GM18502 (cell line): ENCODE results near the gene CD1E.
A peak's percentile ranks its signal among the peaks of the same experiment; 100 is the strongest.
"Not testable (repeated sequence)": the region's sequence is repeated elsewhere in the genome, so short reads cannot be mapped to it uniquely, and the experiment has no call there.

Experiments used
- ATAC-seq: cut with Tn5 transposase; IDR thresholded peaks from one replicate; pipeline ENCODE4 v1.9.1; 2021; ENCODE audit warnings: mild to moderate bottlenecking; ENCODE audit not compliant: unreplicated experiment, poor library complexity

The CD1E gene

GRCh38 chr1:158353303-158354075, at the start of gene CD1E:
Gene CD1E, plus strand, starts transcription at chr1:158353894. Its CDS starts 95 bp downstream, at chr1:158353989.
- no peak for ATAC-seq

- peak; percentile 65 for ATAC-seq
Observed at GRCh38 chr1:158310623-158311022, 43.1 kb upstream of the CD1E start.

- peak; percentile 79 for ATAC-seq
Observed at GRCh38 chr1:158311066-158311465, 42.6 kb upstream of the CD1E start.

- ATAC-seq: no peak
Observed at GRCh38 chr1:158323866-158324265, 29.8 kb upstream of the CD1E start.

- ATAC-seq: peak; percentile 32
Observed at GRCh38 chr1:158324395-158324794, 29.3 kb upstream of the CD1E start.

GRCh38 chr1:158327481-158327880, 26.2 kb upstream of the CD1E start:
- no peak for ATAC-seq

- ATAC-seq: no peak
Observed at GRCh38 chr1:158328426-158328825, 25.3 kb upstream of the CD1E start.

- no peak for ATAC-seq
Observed at GRCh38 chr1:158329300-158329699, 24.4 kb upstream of the CD1E start.

- ATAC-seq: no peak
Observed at GRCh38 chr1:158329733-158330132, 24.0 kb upstream of the CD1E start.

GRCh38 chr1:158330391-158331105, 23.1 kb upstream of the CD1E start:
- ATAC-seq: no peak

GRCh38 chr1:158331106-158331425, 22.6 kb upstream of the CD1E start:
- ATAC-seq: no peak

- ATAC-seq: no peak
Observed at GRCh38 chr1:158331481-158332150, 22.1 kb upstream of the CD1E start, which contains the start of gene CD1B. Gene CD1B, minus strand, starts transcription at chr1:158331531. Its CDS starts 108 bp downstream, at chr1:158331423.

GRCh38 chr1:158333405-158334155, 20.1 kb upstream of the CD1E start:
- ATAC-seq: no peak

GRCh38 chr1:158334526-158335212, 19.0 kb upstream of the CD1E start:
- ATAC-seq: no peak

- no peak for ATAC-seq
Observed at GRCh38 chr1:158335213-158335532, 18.5 kb upstream of the CD1E start.

- ATAC-seq: not testable (repeated sequence)
Observed at GRCh38 chr1:158336413-158336812, 17.3 kb upstream of the CD1E start.

- ATAC-seq: not testable (repeated sequence)
Observed at GRCh38 chr1:158348946-158349345, 4.7 kb upstream of the CD1E start.

GRCh38 chr1:158354255-158354654, 561 bp downstream of the CD1E start:
- ATAC-seq: no peak

- no peak for ATAC-seq
Observed at GRCh38 chr1:158355773-158356285, 2.1 kb downstream of the CD1E start.

GRCh38 chr1:158356616-158357015, 2.9 kb downstream of the CD1E start:
- no peak for ATAC-seq
